Activated T-cell treated with anti-CD3 and anti-CD28 coated beads, Interleukin-2, amount 50 U/mL, for 4 hours (primary cell): ENCODE data around the gene GPT2. TPM values are rescaled to one million over a fixed set of nuclear protein-coding genes. Genes with fewer than 3 reads are reported as not detected.

Experiments used
- ATAC-seq, 2 donors: fragments of 200-7000 bp; cut with Tn5 transposase; one replicate each; pipeline ENCODE4 v1.10.0; 2021
- DNase-seq: peaks from one replicate; pipeline ENCODE4 v3.0.0-alpha.2; 2020
- H3K27me3 Mint-ChIP-seq: one replicate; pipeline ENCODE4 v1.8.0; 2021; ENCODE audit warnings: low read depth, mixed read lengths
- H3K36me3 Mint-ChIP-seq: one replicate; pipeline ENCODE4 v1.8.0; 2022; ENCODE audit warnings: mixed read lengths; ENCODE audit not compliant: insufficient read depth
- H3K4me1 Mint-ChIP-seq: one replicate; pipeline ENCODE4 v1.8.0; 2021; ENCODE audit warnings: low read depth, mixed read lengths
- H3K4me3 Mint-ChIP-seq: one replicate; pipeline ENCODE4 v1.8.0; 2021; ENCODE audit warnings: mild to moderate bottlenecking, moderate library complexity, mixed read lengths
- H3K9me3 Mint-ChIP-seq: one replicate; pipeline ENCODE4 v1.8.0; 2021; ENCODE audit warnings: mixed read lengths
- total RNA-seq, 3 donors: library from RNA; stranded (reverse); gene quantifications; one replicate each; pipeline ENCODE4 v1.2.1, GENCODE V29; 2021

The GPT2 gene
- total RNA-seq, 3 donors from 2014 or later: 8.8 to 18.1 (median 11.2) TPM

GRCh38 chr16:46898006-46898405 lies 13.8 kb downstream of the GPT2 start:
- H3K9me3 Mint-ChIP-seq: no peaks in the 10 kb centered on the region
- ATAC-seq (no peak), DNase-seq (no peak)
- H3K4me3 Mint-ChIP-seq: no peak overlapping the region
- H3K4me1 Mint-ChIP-seq: no peaks in the 10 kb centered on the region
- no peaks in the 10 kb centered on the region for H3K27me3 Mint-ChIP-seq
- H3K36me3 Mint-ChIP-seq: peaks cover 2% of the 10 kb centered on the region

DNA sequence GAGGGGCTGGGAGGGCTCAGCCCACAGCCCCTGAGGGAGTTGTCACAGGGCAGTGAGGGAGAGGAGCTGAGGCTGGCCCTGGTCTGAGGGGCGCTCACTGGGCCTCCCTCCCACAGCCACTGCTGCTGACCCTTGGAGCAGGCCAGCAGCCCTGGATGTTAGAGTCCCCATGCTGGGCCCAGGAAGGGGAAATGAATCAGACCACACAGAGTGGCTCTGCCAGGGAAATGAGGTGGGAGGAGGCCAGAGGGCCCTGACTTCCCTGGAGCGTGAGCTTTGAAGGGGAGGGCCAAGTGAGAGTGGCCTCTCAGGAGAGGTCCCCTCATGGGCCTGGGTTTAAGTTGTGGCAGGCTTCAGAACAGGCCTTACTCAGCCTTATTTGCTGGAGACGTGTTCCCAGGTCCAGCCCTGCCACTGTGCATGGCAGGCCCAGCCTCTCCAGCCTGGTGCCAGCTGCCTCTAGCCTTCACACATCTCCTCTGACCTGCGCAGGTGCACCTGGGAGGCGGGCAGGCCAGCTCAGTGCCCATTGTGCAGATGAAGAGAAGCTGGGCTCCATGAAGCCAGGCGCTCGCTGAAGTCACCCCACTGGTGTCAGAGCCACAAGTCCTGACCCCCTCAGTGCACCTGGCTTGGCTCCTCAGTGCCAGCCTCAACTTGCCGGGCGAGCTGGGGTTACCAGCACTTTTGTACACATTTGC lies 15.4 kb downstream of the GPT2 start:
- Mint-ChIP-seq H3K36me3 (peaks cover 2% of the 10 kb centered on the region), H3K4me3 (no peak overlapping the region), H3K4me1 (no peaks in the 10 kb centered on the region), H3K27me3 (no peaks in the 10 kb centered on the region), H3K9me3 (no peaks in the 10 kb centered on the region)
- no peak for ATAC-seq
- no peak for DNase-seq

DNA sequence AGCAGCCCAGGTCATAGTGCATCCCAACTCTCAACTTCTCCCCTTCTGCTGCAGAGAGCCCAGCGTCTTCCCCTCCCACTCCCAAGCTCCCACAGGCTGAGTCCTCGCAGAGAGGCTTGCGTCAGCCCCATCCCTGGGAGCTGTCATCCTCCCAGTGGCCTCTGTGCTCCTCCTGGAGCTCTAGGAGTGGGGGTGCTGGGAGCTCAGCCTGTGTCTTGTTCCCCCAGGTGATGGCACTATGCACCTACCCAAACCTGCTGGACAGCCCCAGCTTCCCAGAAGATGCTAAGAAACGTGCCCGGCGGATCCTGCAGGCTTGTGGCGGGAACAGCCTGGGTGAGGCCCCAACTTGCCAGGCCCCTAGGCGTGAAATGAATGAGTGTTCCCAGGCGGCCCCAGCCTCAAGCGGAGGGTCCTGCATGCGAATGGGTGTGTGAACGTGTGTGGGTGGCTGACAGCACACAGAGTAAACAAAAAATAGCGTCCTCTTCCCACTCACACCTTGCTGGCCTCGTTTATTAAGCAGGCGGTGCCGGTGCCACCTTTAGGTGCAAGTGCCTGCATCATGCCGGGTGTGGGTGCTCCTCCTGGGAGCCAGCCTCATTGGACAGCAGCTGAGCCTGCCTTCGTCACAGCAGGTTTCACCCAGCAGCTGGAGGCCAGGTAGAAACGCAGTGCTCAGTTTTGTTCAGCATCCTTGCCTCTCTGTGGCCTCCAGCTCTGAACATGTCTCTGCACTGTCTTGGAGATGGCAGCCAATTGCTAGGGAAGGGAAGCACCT lies 16.5 kb downstream of the GPT2 start:
- H3K36me3 Mint-ChIP-seq: peaks cover 2% of the 10 kb centered on the region
- DNase-seq: no peak

GRCh38 chr16:46901709-46902108 lies 17.5 kb downstream of the GPT2 start:
- no peaks in the 10 kb centered on the region for H3K9me3 Mint-ChIP-seq

More for the DNA sequence above, 16.5 kb downstream of the GPT2 start:
- Mint-ChIP-seq H3K4me1 (no peaks in the 10 kb centered on the region), H3K4me3 (no peak overlapping the region), H3K27me3 (no peaks in the 10 kb centered on the region), H3K9me3 (no peaks in the 10 kb centered on the region)
- ATAC-seq: no peak

DNA sequence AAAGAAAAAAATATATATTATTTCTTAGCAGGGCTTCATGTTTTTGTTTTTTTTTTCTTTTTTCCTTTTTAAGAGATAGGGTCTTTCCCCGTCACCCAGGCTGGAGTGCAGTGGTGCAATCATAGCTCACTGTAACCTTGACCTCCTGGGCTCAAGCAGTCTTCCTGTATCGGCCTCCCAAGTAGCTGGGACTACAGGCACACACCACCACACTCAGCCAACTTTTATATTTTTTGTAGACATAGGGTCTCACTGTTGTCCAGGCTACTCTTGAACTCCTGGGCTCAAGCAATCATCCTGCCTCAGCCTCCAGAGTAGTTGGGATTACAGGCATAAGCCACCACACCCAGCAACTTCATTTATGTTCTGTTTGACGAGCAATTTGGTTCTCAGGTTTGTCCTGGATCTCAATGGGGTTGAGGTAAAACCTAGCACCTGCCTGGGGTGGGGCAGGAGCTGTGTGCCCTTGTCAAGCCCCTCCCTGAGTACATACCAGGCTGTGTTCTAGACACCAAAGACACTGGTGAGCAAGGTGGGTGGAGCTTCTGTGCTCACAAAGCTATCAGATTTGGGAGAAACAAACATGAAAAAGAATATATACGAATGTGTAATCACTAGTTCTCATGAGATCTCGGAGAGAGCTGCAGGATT lies 19.2 kb downstream of the GPT2 start:
- Mint-ChIP-seq H3K9me3 (no peaks in the 10 kb centered on the region), H3K4me1 (no peaks in the 10 kb centered on the region), H3K4me3 (no peak overlapping the region), H3K27me3 (no peaks in the 10 kb centered on the region), H3K36me3 (no peaks in the 10 kb centered on the region)
- DNase-seq (no peak), ATAC-seq (no peak)

More at GRCh38 chr16:46901709-46902108, 17.5 kb downstream of the GPT2 start:
- ATAC-seq (no peak), DNase-seq (no peak)
- Mint-ChIP-seq H3K4me1 (no peaks in the 10 kb centered on the region), H3K27me3 (no peaks in the 10 kb centered on the region), H3K36me3 (no peaks in the 10 kb centered on the region), H3K4me3 (no peak overlapping the region)

- Mint-ChIP-seq H3K4me1 (no peaks in the 10 kb centered on the region), H3K36me3 (no peaks in the 10 kb centered on the region), H3K27me3 (no peaks in the 10 kb centered on the region), H3K9me3 (no peaks in the 10 kb centered on the region), H3K4me3 (no peak overlapping the region)
- no peak for ATAC-seq
- DNase-seq: no peak
These were observed 20.3 kb downstream of the GPT2 start for GRCh38 chr16:46904471-46904870.

- peaks cover 1% of the 10 kb centered on the region for H3K36me3 Mint-ChIP-seq
- no peak for ATAC-seq
- peaks cover 4% of the 10 kb centered on the region for H3K4me1 Mint-ChIP-seq
- no peak for DNase-seq
- no peaks in the 10 kb centered on the region for H3K9me3 Mint-ChIP-seq
- no peak overlapping the region for H3K4me3 Mint-ChIP-seq
- H3K27me3 Mint-ChIP-seq: no peaks in the 10 kb centered on the region
These were observed 22.3 kb downstream of the GPT2 start for GRCh38 chr16:46906360-46907060.

DNA sequence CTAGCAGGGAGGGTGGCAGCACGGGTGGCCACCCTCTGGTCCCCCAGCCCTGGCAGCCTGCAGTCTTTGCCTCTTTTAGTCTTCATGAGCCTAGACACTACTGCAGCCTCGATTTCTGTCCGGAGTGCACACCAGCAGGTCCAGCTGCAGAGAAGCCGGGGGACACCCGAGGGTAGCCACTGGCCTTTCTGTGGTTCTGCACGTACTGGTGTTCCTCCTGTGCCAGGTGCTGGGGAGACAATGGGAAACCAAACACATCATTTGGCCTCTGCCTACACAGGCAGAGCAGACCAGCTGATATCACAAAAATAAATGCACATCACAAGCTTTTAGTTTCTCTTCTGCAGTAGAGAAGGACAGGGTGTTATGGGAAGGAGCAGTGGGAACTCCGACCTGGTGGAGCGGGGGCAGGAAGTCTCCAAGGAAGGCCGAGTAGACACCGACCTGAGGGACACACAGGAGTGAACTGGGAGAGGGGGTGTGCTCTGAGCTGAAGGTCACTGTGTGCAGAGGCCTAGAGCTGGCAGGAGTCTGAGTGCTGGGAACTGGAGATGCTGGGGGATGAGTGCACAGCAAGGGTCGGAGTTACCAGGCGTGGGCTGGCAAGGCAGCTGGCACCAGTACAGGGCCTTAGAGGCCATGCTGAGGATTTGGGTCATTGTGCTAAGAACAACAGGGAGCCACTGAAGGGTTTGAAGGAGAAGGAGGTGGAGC lies 23.1 kb downstream of the GPT2 start:
- DNase-seq: no peak
- H3K4me3 Mint-ChIP-seq: no peak overlapping the region
- no peaks in the 10 kb centered on the region for H3K9me3 Mint-ChIP-seq
- H3K4me1 Mint-ChIP-seq: peaks cover 4% of the 10 kb centered on the region
- no peak for ATAC-seq
- H3K36me3 Mint-ChIP-seq: peaks cover 1% of the 10 kb centered on the region
- no peaks in the 10 kb centered on the region for H3K27me3 Mint-ChIP-seq

- Mint-ChIP-seq H3K4me1 (peaks cover 4% of the 10 kb centered on the region), H3K4me3 (no peak overlapping the region), H3K9me3 (no peaks in the 10 kb centered on the region), H3K36me3 (peaks cover 1% of the 10 kb centered on the region), H3K27me3 (no peaks in the 10 kb centered on the region)
- peak in 1 of 2 donors; percentile 60 for ATAC-seq
- peak; percentile 56 for DNase-seq
These were observed 24.6 kb downstream of the GPT2 start for GRCh38 chr16:46908540-46909372.

DNA sequence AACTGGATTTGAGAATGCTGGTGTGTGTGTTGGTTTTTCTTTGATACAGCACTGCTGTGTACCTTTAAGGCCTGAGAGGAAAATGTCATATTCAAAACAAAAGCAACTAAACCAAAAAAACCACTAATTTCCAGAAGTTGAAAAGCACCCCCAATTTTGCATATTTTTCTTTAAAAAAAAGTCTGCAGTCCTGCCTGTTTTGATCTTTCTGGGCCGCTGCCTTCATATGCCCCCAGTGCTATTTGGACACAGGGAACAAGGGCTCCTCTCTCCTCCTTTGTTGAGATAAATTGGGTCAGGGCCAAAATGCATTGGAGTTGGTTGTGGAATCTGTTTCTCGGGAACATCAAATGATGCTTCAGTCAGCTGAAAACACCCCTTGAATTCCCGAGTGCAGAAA lies 26.9 kb downstream of the GPT2 start:
- H3K9me3 Mint-ChIP-seq: no peaks in the 10 kb centered on the region
- DNase-seq (no peak), ATAC-seq (no peak)
- no peak overlapping the region for H3K4me3 Mint-ChIP-seq
- peaks cover 4% of the 10 kb centered on the region for H3K4me1 Mint-ChIP-seq
- H3K27me3 Mint-ChIP-seq: no peaks in the 10 kb centered on the region
- H3K36me3 Mint-ChIP-seq: peaks cover 1% of the 10 kb centered on the region

GRCh38 chr16:46911650-46912049 lies 27.5 kb downstream of the GPT2 start:
- Mint-ChIP-seq H3K27me3 (no peaks in the 10 kb centered on the region), H3K36me3 (peaks cover 1% of the 10 kb centered on the region), H3K9me3 (no peaks in the 10 kb centered on the region), H3K4me3 (no peak overlapping the region), H3K4me1 (peaks cover 4% of the 10 kb centered on the region)
- DNase-seq (no peak), ATAC-seq (no peak)

- ATAC-seq: no peak
- Mint-ChIP-seq H3K4me3 (no peak overlapping the region), H3K27me3 (no peaks in the 10 kb centered on the region)
These were observed 30.5 kb downstream of the GPT2 start for GRCh38 chr16:46914556-46915201.

More at GRCh38 chr16:46914556-46915201, 30.5 kb downstream of the GPT2 start:
- peaks cover 1% of the 10 kb centered on the region for H3K36me3 Mint-ChIP-seq
- DNase-seq: no peak
- H3K4me1 Mint-ChIP-seq: peaks cover 10% of the 10 kb centered on the region
- H3K9me3 Mint-ChIP-seq: no peaks in the 10 kb centered on the region
